PC-9 (cell line): ENCODE measurements around the gene SLC1A7.

ENCODE experiments used
- CTCF ChIP-seq: fragments of 200-600 bp; sonication (generic); conservative IDR thresholded peaks from 2 replicates; pipeline ENCODE4 v1.6.1; 2017; ENCODE audit warnings: mixed run types, antibody characterized with exemption, mild to moderate bottlenecking, moderate library complexity
- EZH2 ChIP-seq: fragments of 200-600 bp; sonication (generic); IDR thresholded peaks from 2 replicates; pipeline ENCODE4 v1.8.0; 2017; ENCODE audit warnings: antibody characterized with exemption, low read depth

GRCh38 chr1:53142226-53142853 lies at the start of gene SLC1A7:
- TF ChIP-seq CTCF, result no peak
- no peak for TF ChIP-seq EZH2
